ENCODE data around the gene TMIE. TPM values are rescaled to one million over a fixed set of nuclear protein-coding genes. Genes with fewer than 3 reads are reported as not detected.
A peak's percentile ranks its signal among the peaks of the same experiment; 100 is the strongest.

TMIE gene
- total RNA-seq, 1 experiment from 2014 or later = 0.59 TPM

DNA sequence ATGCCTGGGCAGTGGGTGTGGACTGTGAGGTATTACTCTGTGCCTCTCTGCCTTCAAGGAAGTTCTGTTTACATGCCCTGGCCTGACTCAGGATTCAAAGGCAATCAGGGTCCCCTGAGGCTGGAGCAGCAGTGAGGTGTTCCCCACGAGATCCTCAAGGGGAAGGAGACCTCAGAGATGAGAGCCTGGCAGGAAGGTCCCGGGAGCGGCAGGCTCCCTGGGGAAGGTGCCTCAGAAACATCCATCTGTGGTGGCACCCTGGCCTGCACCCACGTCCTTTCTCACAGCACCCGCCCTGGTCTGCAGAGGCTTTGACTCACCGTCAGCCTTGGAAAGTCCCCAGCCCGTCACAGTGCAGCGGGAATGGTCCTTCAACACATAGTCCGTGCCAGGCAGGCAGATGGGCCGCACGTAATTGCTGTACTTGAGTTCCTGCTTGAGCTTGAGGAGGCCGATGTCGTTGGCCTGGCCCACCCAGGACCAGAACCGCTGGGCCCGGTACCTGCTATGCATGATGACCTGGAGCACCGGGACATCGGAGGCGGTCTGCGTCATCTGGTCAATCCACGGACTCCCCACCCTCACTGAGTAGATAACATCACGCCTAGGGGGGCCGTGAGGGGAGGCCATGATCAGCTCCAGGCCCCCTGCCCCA is 12.8 kb downstream of the TMIE start:
- no peaks in the 10 kb centered on the region for H3K27me3 ChIP-seq (ENCODE audit: control insufficient read depth, insufficient read depth, low read length)
- DNase-seq = peak; percentile 38
- H3K4me3 ChIP-seq (ENCODE audit: insufficient read depth, low read depth, low read length) = no peak overlapping the region
- no peaks in the 10 kb centered on the region for H3K36me3 ChIP-seq (replicated peaks; ENCODE audit: control insufficient read depth, insufficient read depth, low read length)

DNA sequence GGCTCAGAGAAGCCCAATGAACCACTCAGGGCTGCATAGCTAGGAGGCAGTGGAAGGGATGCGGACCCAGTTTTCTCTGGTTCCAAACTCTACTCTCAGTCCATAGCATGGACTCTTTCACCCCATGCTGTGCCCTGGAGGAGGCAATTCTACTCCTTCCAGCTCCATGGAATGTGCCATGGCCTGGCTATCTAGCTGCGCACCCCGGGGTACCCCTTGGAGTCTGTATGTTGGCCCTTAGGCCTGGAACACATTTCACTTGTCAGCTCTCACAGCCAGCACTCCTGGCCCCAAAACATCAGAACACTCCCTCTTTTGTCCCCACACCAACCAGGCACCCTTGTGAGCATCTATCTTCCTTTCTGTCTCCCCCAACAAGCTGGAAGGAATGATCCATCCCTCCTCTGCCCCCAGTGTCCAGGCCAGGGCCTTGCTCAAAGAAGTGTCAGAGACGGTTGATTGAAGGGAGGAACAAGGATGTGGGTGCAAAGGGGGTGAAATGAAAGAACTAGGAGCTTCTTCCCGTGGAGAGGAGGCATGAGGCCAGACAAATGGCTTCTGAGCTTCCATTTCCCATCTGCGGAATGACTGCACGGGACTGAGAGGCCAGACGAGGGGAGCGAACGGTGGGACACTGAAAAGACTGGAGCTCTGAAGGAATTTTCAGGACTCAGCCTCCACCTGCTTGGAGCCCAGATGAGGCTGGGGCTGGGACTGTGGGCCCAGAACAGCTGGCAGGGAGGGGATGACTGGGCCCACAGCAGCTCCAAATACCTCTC is 13.7 kb downstream of the TMIE start:
- no peaks in the 10 kb centered on the region for H3K36me3 ChIP-seq (replicated peaks; ENCODE audit: control insufficient read depth, insufficient read depth, low read length)
- H3K4me3 ChIP-seq (ENCODE audit: insufficient read depth, low read depth, low read length) = no peak overlapping the region
- no peaks in the 10 kb centered on the region for H3K27me3 ChIP-seq (ENCODE audit: control insufficient read depth, insufficient read depth, low read length)
- no peak for DNase-seq

DNA sequence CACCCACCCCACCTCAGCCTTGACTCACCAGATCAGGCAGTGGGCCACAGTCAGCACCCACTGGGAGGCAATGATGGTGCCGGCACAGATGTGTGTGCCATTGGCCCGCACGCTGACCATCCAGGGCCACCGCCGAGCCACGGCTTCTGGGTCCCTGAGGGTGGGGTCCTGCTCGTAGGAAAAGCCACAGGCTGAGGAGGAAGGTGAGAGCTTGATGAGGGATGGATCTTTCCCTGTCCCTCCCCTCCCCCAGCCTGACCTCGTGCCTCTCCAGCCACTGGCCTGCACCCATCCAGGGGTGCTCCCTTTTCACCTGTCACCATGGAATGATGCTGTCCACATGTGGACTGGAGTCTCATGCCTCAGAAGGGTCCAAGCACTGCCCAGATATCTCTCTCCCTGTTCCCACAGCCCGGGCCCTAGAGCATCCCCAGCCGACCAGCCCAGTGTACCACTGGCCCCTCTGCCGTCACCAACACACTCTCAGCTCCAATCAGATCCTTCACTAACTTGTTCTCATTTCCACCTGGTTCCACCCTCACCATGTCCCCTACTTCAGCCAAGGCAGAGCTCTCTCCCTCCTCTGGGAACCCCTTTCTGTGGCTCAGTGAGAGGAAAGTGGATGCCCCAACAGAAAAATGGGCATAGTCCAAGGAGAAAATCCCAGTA is 14.4 kb downstream of the TMIE start:
- DNase-seq = peak; percentile 36
- no peak overlapping the region for H3K4me3 ChIP-seq (ENCODE audit: insufficient read depth, low read depth, low read length)
- no peaks in the 10 kb centered on the region for H3K27me3 ChIP-seq (ENCODE audit: control insufficient read depth, insufficient read depth, low read length)
- no peaks in the 10 kb centered on the region for H3K36me3 ChIP-seq (replicated peaks; ENCODE audit: control insufficient read depth, insufficient read depth, low read length)

DNA sequence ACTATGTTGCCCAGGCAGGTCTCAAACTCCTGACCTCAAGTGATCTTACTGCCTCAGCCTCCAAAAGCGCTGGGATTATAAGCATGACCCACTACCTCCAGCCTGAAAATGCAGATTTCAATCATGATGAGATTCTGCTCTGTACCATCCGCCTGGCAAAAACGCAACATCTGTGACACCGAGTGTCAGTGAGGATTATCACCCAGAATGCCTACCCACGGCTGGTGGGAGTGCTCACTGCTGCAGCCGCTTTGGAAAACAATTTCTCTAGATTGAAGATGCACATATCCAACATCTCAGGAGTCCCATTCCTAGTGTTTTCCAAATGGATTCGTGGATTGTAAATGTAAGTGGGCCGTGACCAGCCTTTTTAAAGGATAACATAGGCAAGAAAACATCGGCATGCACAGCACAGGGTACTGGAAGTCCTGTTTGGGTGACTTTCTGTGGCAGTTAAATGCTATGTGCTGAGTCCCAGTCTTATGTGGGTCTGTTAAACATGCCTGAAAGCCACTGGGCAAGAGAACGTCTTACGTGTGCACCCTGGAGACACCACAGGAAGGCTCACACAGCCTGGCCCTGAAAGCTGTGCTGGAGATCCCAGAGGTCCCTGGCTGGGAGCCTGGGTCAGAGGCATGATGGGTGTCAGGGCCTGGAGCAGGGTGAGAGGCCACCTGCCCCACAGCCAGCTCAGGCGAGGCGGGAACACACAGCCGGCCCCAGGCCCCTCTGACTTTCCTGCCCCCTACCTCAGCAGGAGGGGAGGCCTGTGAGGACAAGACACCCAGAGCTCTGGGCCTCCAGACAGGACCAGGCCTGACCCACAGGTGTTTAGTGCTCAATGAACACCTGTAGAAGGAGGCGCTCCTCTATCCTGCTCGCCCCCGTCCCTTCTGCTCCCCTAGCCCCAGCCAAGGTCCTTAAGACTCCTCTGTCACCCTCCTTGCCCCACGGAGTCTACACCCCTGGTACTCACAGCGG is 15.6 kb downstream of the TMIE start:
- H3K4me3 ChIP-seq (ENCODE audit: insufficient read depth, low read depth, low read length) = no peak overlapping the region
- no peaks in the 10 kb centered on the region for H3K36me3 ChIP-seq (replicated peaks; ENCODE audit: control insufficient read depth, insufficient read depth, low read length)
- peak; percentile 58 for DNase-seq
- H3K27me3 ChIP-seq (ENCODE audit: control insufficient read depth, insufficient read depth, low read length) = no peaks in the 10 kb centered on the region

DNA sequence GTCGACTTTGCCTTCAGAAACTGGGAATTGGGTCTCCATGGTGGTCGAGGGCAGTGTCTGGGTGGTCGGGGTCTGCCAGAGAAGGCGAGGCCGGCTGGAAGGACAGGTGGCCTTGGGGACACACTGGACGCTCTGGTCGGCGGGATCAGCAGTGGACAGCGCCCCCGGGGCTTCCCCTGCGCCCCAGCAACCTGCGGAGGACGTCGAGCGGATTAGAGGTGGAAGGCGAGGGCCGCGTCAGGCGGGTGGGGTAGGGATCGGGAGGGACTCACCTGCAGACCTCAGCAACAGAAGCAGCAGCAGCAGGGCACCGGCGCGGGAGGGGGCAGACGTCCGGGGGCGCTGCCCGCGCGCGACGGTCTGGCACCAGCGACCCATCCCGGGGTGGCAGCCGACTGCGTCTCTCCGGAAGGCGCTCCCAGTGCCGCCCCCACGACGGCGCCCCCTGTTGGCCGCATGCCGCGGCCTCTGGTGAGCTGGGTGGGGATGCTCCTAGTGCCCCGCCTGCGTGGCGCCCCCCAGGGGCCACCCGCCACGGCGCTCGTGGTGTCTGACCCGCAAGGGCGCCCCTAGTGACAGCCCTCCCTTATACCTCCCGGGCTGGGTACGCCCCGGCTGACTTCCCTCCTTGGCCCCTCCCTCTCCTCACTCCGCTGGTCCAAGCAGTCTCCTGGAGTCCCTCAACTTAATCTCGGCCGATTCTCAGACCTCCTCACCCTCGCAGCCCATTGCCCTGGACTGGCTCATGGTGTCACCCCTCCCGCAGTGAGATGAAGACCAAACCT is 16.4 kb downstream of the TMIE start, which contains the start of gene PRSS50:
Gene PRSS50 (minus strand): TSS at position 423 of the 785 bp plus-strand sequence. CDS start 45 bp downstream, at position 378.
- peak; percentile 97 for DNase-seq
- Histone ChIP-seq H3K36me3 (replicated peaks; ENCODE audit: control insufficient read depth, insufficient read depth, low read length) (no peaks in the 10 kb centered on the region), H3K27me3 (ENCODE audit: control insufficient read depth, insufficient read depth, low read length) (no peaks in the 10 kb centered on the region), H3K4me3 (ENCODE audit: insufficient read depth, low read depth, low read length) (no peak within 1 kb of the TSS)

DNA sequence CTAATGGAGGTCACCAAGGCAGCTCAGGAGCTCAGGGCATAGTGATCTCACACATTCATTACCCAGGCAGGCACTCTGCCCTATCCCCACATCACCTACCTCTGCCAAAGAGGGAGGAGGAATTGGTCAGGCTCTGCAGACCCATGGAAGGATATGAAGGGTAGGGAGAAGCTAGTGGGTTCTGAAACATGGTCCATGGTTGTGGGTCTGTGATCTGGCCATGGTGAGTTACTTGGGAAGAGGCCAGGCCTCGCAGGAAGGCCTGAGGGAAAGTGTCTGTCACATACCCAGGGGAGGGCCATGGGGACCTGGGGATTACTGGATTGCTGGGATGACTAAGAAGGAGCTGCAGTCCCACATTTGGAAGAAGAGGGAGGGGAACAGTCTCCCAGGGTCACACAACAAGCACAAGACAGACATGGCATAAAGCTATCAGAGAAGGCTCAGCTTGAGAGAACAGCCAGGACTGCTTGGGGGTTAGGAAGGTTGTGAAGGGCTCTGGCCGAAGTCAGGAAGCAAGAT is 17.9 kb downstream of the TMIE start:
- no peaks in the 10 kb centered on the region for H3K36me3 ChIP-seq (replicated peaks; ENCODE audit: control insufficient read depth, insufficient read depth, low read length)
- no peaks in the 10 kb centered on the region for H3K27me3 ChIP-seq (ENCODE audit: control insufficient read depth, insufficient read depth, low read length)
- no peak for DNase-seq
- no peak overlapping the region for H3K4me3 ChIP-seq (ENCODE audit: insufficient read depth, low read depth, low read length)

DNA sequence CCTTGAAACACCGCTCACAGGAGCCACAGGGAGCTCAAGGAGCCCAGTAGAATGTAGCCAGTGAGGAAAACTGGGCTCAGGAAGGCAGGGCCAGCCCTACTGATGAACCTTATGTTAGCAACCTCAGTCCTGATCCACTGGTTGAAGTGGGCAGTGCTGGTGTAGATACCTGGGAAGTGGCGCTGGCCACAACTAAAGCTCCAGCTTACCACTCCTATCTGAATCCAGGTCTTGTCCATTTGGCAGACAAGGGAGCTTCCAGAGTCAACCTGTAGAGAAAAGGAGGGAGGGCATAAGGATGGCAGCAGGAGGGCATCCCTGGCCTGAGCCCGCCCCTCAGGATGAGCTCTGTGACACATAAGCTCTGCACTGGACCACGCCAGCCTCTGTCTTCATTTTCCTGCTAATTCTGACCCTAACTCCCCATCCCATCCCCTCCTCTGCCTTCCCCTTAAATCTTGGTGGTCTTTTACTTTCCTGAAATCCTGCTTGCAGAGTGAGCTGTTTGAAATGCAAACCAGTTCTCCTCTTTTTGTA is 18.6 kb downstream of the TMIE start:
- Histone ChIP-seq H3K4me3 (ENCODE audit: insufficient read depth, low read depth, low read length) (no peak overlapping the region), H3K36me3 (replicated peaks; ENCODE audit: control insufficient read depth, insufficient read depth, low read length) (no peaks in the 10 kb centered on the region), H3K27me3 (ENCODE audit: control insufficient read depth, insufficient read depth, low read length) (no peaks in the 10 kb centered on the region)
- DNase-seq = no peak

DNA sequence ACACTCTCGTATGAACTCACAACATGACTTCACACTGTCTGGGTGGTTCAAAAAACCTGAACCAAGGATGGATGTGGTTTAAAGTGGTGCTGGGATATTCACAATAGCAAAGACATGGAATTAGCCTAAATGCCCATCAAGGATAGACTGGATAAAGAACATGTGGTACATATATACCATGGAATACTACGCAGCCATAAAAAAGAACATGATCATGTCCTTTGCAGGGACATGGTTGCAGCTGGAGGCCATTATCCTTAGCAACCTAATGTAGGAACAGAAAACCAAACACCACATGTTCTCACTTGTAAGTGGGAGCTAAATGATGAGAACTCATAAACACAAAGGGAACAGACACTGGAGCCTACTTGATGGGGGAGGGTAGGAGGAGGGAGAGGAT is 19.8 kb downstream of the TMIE start:
- DNase-seq = no peak
- Histone ChIP-seq H3K36me3 (replicated peaks; ENCODE audit: control insufficient read depth, insufficient read depth, low read length) (no peaks in the 10 kb centered on the region), H3K27me3 (ENCODE audit: control insufficient read depth, insufficient read depth, low read length) (no peaks in the 10 kb centered on the region), H3K4me3 (ENCODE audit: insufficient read depth, low read depth, low read length) (no peak overlapping the region)

DNA sequence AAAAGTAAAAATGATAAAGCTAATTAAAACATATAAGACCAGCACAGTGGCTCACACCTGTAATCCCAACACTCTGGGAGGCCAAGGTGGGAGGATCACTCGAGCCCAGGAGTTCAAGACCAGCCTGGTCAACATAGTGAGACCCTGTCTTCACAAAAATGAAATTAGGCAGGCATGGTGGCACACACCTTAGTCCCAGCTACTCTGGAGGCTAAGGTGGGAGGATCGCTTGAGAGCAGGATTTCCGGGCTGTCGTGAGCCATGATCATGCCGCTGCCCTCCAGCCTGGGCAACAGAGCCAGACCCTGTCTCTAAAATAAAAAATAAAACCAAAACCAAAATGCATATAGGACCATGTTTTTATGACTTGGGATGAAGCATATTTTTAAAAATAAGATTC is 21.3 kb downstream of the TMIE start:
- no peaks in the 10 kb centered on the region for H3K36me3 ChIP-seq (replicated peaks; ENCODE audit: control insufficient read depth, insufficient read depth, low read length)
- no peaks in the 10 kb centered on the region for H3K27me3 ChIP-seq (ENCODE audit: control insufficient read depth, insufficient read depth, low read length)
- no peak for DNase-seq
- no peak overlapping the region for H3K4me3 ChIP-seq (ENCODE audit: insufficient read depth, low read depth, low read length)

DNA sequence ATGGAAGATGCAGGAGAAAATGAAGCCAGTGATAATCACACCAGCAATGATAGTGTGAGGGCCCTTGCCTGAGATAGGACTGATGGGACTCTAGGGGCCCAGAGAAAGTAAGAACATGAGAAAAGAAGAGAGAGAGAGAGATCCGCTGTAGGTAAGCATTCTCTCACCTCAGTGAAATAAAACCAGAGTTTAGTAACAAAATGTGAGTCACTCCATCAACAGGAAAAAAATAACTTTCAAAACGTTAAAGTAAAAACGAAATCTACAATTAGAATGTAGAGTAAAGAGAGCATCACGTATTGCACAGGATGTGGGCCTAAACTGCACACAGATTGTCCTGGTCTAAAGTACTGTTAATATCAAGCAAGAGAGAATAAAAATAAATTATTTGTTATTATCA is 23.2 kb downstream of the TMIE start:
- DNase-seq = no peak
- Histone ChIP-seq H3K4me3 (ENCODE audit: insufficient read depth, low read depth, low read length) (no peak overlapping the region), H3K36me3 (replicated peaks; ENCODE audit: control insufficient read depth, insufficient read depth, low read length) (no peaks in the 10 kb centered on the region), H3K27me3 (ENCODE audit: control insufficient read depth, insufficient read depth, low read length) (no peaks in the 10 kb centered on the region)

DNA sequence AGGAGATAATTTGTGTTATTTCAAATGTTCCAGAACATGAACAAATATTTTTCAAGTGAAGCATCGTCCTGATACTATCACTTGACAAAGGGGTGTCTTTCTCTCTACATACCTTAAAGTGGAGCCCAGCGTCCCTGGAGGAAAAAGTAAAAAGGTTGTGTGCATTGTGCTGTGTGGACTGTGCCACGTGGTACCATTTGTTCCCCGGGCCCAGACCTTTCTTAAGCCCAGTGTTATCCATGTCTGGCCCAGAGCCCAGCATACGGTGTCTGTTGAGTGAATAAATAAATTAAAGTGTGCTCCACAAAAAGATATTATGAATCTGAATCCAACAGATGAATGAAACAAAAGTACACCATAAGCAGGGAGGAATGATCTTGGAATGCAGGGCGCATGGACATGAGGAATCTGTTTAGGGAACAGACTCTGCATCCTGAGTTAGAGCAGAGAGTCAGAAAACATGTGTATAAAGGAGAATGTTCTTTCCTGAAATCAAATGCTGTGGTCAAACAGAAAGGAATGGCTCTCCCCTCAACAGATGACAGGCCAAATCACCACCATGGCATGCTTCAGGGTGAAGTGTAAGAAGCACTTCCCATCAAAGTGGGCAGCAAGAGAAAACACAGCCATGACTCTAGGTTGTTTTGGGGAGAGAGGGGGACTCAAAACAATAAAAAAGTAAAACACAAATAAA is 24.6 kb downstream of the TMIE start:
- Histone ChIP-seq H3K4me3 (ENCODE audit: insufficient read depth, low read depth, low read length) (no peak overlapping the region), H3K36me3 (replicated peaks; ENCODE audit: control insufficient read depth, insufficient read depth, low read length) (no peaks in the 10 kb centered on the region), H3K27me3 (ENCODE audit: control insufficient read depth, insufficient read depth, low read length) (no peaks in the 10 kb centered on the region)
- DNase-seq = no peak

DNA sequence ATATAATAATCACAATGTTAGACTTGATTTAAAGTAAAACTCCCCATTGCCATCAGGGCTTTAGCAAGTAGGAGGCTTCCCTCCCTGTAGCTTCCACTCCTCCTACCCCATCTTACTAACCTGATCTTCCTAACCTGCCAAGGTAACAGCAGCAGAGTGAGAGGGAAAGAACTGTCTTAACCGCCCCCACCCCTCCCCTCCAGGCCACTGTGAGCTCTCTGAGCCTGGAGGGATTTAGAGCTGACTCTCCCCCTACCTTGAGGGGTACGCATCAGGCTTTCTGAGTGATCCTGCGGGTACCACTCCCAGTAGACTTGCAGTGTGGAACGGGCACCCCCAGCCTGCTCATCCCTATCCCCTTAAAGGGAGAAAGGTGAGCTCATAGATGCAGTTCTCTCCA is 27.8 kb downstream of the TMIE start:
- DNase-seq = peak; percentile 54
- H3K4me3 ChIP-seq (ENCODE audit: insufficient read depth, low read depth, low read length) = no peak overlapping the region
- H3K27me3 ChIP-seq (ENCODE audit: control insufficient read depth, insufficient read depth, low read length) = no peaks in the 10 kb centered on the region
- H3K36me3 ChIP-seq (replicated peaks; ENCODE audit: control insufficient read depth, insufficient read depth, low read length) = no peaks in the 10 kb centered on the region

DNA sequence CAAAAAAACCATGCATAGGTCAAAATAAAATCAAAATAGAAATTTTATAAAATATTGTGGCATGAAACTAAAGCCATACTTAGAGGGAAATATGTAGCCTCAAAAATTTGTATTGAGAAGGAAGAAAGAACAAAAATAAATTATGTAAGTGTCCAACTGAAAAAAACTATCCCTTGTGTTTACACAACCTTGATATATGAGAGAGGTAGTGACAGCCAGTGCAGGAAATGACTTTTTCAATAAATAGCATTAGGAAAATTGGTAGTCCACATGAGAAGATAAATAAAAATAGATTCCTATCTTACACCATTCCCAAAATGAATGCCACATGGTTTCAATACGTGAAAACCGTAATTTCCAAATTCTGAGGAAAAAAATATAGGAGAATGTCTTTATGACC is 29.6 kb downstream of the TMIE start:
- Histone ChIP-seq H3K27me3 (ENCODE audit: control insufficient read depth, insufficient read depth, low read length) (no peaks in the 10 kb centered on the region), H3K36me3 (replicated peaks; ENCODE audit: control insufficient read depth, insufficient read depth, low read length) (no peaks in the 10 kb centered on the region), H3K4me3 (ENCODE audit: insufficient read depth, low read depth, low read length) (no peak overlapping the region)
- DNase-seq = no peak

All from H7 (cell line).